ENCODE measurements around the gene ZNRF3.

GRCh38 chr22:28884747-28885350 is 1.5 kb downstream of the ZNRF3 start:
- TF ChIP-seq, protein P1, sequence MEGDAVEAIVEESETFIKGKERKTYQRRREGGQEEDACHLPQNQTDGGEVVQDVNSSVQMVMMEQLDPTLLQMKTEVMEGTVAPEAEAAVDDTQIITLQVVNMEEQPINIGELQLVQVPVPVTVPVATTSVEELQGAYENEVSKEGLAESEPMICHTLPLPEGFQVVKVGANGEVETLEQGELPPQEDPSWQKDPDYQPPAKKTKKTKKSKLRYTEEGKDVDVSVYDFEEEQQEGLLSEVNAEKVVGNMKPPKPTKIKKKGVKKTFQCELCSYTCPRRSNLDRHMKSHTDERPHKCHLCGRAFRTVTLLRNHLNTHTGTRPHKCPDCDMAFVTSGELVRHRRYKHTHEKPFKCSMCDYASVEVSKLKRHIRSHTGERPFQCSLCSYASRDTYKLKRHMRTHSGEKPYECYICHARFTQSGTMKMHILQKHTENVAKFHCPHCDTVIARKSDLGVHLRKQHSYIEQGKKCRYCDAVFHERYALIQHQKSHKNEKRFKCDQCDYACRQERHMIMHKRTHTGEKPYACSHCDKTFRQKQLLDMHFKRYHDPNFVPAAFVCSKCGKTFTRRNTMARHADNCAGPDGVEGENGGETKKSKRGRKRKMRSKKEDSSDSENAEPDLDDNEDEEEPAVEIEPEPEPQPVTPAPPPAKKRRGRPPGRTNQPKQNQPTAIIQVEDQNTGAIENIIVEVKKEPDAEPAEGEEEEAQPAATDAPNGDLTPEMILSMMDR (conservative IDR thresholded peaks at IDR 0.05; ENCODE audit: low read depth, low read length), result no peak
- TF ChIP-seq EZH2 (IDR thresholded peaks at IDR 0.05; ENCODE audit: low read length, unreplicated experiment) (no peak), EZH2phosphoT487 (IDR thresholded peaks at IDR 0.05; ENCODE audit: borderline replicate concordance, low read length) (no peak)
